AG09319 (cell line): ENCODE data around the gene GAREM2.

ENCODE experiments used
- DNase-seq: peaks from one replicate; pipeline ENCODE4 v3.0.0-alpha.2; 2010; ENCODE audit warnings: low read depth; ENCODE audit errors: extremely low read depth
- CTCF ChIP-seq: IDR thresholded peaks from 2 replicates; pipeline ENCODE4 v1.5.1; 2011; ENCODE audit warnings: low read depth, mild to moderate bottlenecking, inconsistent platforms, low read length, moderate library complexity

The GAREM2 gene

GRCh38 chr2:26139269-26140183 lies 33.4 kb upstream of the GAREM2 start:
- DNase-seq: no peak

GRCh38 chr2:26141145-26141769 lies 31.6 kb upstream of the GAREM2 start:
- TF ChIP-seq CTCF: no peak
- no peak for DNase-seq

More at GRCh38 chr2:26139269-26140183, 33.4 kb upstream of the GAREM2 start:
- no peak for TF ChIP-seq CTCF

- no peak for TF ChIP-seq CTCF
- no peak for DNase-seq
Observed at GRCh38 chr2:26144031-26144430, 28.9 kb upstream of the GAREM2 start.

GRCh38 chr2:26144953-26145680 lies 27.8 kb upstream of the GAREM2 start:
- TF ChIP-seq CTCF: peak; percentile 76
- peak; percentile 22 for DNase-seq

- DNase-seq: no peak
- TF ChIP-seq CTCF: no peak
Observed at GRCh38 chr2:26148501-26148900, 24.4 kb upstream of the GAREM2 start.

GRCh38 chr2:26150243-26150642 lies 22.6 kb upstream of the GAREM2 start:
- no peak for DNase-seq

More at GRCh38 chr2:26150243-26150642, 22.6 kb upstream of the GAREM2 start:
- TF ChIP-seq CTCF: no peak
